RWPE1 (cell line): ENCODE data around the gene TSC2.

ENCODE experiments used
- CTCF ChIA-PET: fragments of 350-600 bp; sonication (Branson Sonifier 250); formaldehyde crosslinking; extraction: SDS; loops from one replicate; lab custom pipeline; 2021; lab: Yijun Ruan, JAX
- POLR2A ChIA-PET: fragments of 400-600 bp; formaldehyde crosslinking; extraction: SDS; loops from one replicate; lab custom pipeline; 2020; ENCODE audit warnings: antibody characterized with exemption; ENCODE audit not compliant: low non-redundant PET; lab: Yijun Ruan, JAX
- DNase-seq: peaks from one replicate; pipeline ENCODE4 v3.0.0; 2012; ENCODE audit warnings: low spot score
- H3K27ac ChIP-seq: fragments of 450-650 bp; 2 replicates; pipeline ENCODE4 v1.5.1; 2017
- TF ChIP-seq, protein P1 (sequence below): fragments of 450-650 bp; conservative IDR thresholded peaks from 2 replicates; pipeline ENCODE4 v1.5.1; 2017; ENCODE audit warnings: low read depth, mild to moderate bottlenecking

TSC2 gene

DNA sequence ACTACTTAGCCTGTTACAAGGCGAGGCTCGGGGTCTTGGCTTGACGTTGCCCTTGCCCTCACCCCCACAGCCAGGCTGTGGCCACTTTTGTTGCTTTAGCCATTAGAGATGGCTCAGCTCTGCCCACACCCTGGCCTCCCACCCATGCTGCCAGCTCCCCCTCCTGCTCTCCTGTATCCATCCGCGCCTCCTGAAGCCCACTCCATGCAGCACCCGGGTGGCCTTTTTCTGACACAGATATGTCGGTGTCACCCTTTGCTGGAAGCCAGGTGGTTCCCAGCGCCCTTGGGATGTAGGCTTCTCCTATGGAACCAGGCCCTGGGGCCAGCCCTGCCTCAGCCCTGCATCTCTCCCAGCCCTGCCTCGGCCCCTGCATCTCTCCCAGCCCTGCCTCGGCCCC, 9.7 kb downstream of the TSC2 start:
- H3K27ac ChIP-seq, result peak overlapping the region; percentile 18
- POLR2A ChIA-PET, result no interaction called here
- CTCF ChIA-PET, result interaction anchor here (0.6 to 1.4 kb wide), 4 partner anchors 13 to 54 kb away, joined by 3 read pairs; no protein-coding TSS in a partner anchor
- TF ChIP-seq, protein P1, sequence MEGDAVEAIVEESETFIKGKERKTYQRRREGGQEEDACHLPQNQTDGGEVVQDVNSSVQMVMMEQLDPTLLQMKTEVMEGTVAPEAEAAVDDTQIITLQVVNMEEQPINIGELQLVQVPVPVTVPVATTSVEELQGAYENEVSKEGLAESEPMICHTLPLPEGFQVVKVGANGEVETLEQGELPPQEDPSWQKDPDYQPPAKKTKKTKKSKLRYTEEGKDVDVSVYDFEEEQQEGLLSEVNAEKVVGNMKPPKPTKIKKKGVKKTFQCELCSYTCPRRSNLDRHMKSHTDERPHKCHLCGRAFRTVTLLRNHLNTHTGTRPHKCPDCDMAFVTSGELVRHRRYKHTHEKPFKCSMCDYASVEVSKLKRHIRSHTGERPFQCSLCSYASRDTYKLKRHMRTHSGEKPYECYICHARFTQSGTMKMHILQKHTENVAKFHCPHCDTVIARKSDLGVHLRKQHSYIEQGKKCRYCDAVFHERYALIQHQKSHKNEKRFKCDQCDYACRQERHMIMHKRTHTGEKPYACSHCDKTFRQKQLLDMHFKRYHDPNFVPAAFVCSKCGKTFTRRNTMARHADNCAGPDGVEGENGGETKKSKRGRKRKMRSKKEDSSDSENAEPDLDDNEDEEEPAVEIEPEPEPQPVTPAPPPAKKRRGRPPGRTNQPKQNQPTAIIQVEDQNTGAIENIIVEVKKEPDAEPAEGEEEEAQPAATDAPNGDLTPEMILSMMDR, result no peak
- no peak for DNase-seq

GRCh38 chr16:2058420-2058819, 10.6 kb downstream of the TSC2 start:
- H3K27ac ChIP-seq, result 0 out of 2 replicates have a peak overlapping the region, but pooled peaks have one; percentile 2
- ChIA-PET CTCF (interaction anchor here (0.7 to 0.9 kb wide), 2 partner anchors 82 to 362 kb away, joined by 3 to 6 read pairs; no protein-coding TSS in a partner anchor), POLR2A (no interaction called here)
- DNase-seq, result no peak
- TF ChIP-seq, protein P1, result no peak

DNA sequence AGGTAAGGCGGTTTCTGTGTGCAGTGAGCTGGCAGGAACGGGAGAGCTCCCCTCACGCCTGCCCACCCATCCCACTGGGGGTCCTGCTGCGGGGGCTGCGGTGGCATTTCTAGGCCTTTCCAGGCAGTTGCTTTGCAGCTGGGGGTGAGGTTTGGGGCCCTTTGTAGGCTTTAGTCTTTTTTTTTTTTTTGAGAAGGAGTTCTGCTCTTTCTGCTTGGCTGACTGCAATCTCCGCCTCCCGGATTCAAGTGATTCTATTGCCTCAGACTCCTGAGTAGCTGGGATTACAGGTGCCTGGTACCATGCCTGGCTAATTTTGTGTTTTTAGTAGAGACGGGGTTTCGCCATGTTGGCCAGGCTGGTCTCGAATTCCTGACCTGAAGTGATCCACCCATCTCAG, 11.1 kb downstream of the TSC2 start:
- POLR2A ChIA-PET, result no interaction called here
- no peak for DNase-seq
- TF ChIP-seq, protein P1, result no peak
- 0 out of 2 replicates have a peak overlapping the region, but pooled peaks have one; percentile 2 for H3K27ac ChIP-seq
- CTCF ChIA-PET, result interaction anchor here (0.6 to 0.9 kb wide), 3 partner anchors 15 to 363 kb away, joined by 3 to 8 read pairs (median 6); no protein-coding TSS in a partner anchor

GRCh38 chr16:2060346-2060745, 12.6 kb downstream of the TSC2 start:
- DNase-seq, result no peak
- no peak overlapping the region for H3K27ac ChIP-seq
- ChIA-PET CTCF (interaction anchor here (0.6 kb wide), 1 partner anchor 43 kb away, joined by 3 read pairs; no protein-coding TSS in a partner anchor), POLR2A (no interaction called here)
- TF ChIP-seq, protein P1, result no peak

GRCh38 chr16:2061023-2061422, 13.2 kb downstream of the TSC2 start:
- TF ChIP-seq, protein P1, result no peak
- no peak overlapping the region for H3K27ac ChIP-seq
- ChIA-PET POLR2A (no interaction called here), CTCF (interaction anchor here (0.6 to 0.9 kb wide), 2 partner anchors 13 to 232 kb away, joined by 3 read pairs; partner anchors contain the start of genes NTHL1 and TSC2)
- no peak for DNase-seq

- CTCF ChIA-PET, result interaction anchor here (0.9 kb wide), 1 partner anchor 14 kb away, joined by 3 read pairs; the partner anchor contains the start of genes NTHL1 and TSC2
- DNase-seq, result no peak
- POLR2A ChIA-PET, result no interaction called here
- TF ChIP-seq, protein P1, result no peak
- no peak overlapping the region for H3K27ac ChIP-seq
Measured at GRCh38 chr16:2061526-2061925, 13.7 kb downstream of the TSC2 start.
